ENCODE measurements around the gene PCDHA8. TPM values are rescaled to one million over a fixed set of nuclear protein-coding genes. Genes with fewer than 3 reads are reported as not detected.
"Not testable (repeated sequence)": the region's sequence is repeated elsewhere in the genome, so short reads cannot be mapped to it uniquely, and the experiment has no call there.

Gene PCDHA8
- polyA plus RNA-seq, 1 experiment = 0.01 TPM

DNA sequence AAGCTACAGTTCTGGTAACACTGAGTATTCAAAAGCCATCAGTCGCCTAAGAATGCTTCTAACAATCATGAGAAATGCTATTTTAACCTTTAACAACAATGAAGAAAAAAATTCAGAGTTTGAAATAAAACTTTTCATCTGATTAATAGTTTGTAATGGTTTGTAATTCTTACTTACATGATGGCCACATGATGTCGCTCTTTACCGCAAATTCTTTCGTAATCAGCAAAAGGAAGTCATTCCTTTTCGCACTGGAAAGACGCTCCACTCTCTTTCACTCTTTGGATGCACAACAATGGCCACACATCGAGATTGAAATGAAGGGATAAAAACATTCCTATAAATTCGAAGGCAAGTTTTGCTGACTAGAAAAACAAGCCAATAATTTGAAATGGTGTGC is 7.0 kb upstream of the PCDHA8 start, which contains the start of gene PCDHA7:
PCDHA7 (plus strand) TSS at position 277 of the 400 bp plus-strand sequence; CDS start at position 392, 115 bp downstream.
- H3K27me3 ChIP-seq (ENCODE audit: control insufficient read depth, insufficient read depth, low read length) = no peaks in the 10 kb centered on the region
- H3K27ac ChIP-seq (ENCODE audit: low read depth, low read length) = no peak within 1 kb of the TSS
- H3K9me3 ChIP-seq (ENCODE audit: control insufficient read depth, insufficient read depth, low read length) = peaks cover 42% of the 10 kb centered on the region
- no peak within 1 kb of the TSS for H3K4me3 ChIP-seq (ENCODE audit: low read depth, low read length)
- TF ChIP-seq CTCF (IDR thresholded peaks at IDR 0.05; ENCODE audit: low read depth, low read length) = no peak
- ChIA-PET POLR2A (no interaction called here), CTCF (no interaction called here)
- DNase-seq (ENCODE audit: low read depth, low spot score) = no peak

GRCh38 chr5:140834439-140835008 is 6.5 kb upstream of the PCDHA8 start:
- peaks cover 37% of the 10 kb centered on the region for H3K9me3 ChIP-seq (ENCODE audit: control insufficient read depth, insufficient read depth, low read length)
- H3K27me3 ChIP-seq (ENCODE audit: control insufficient read depth, insufficient read depth, low read length); POLR2A ChIA-PET; DNase-seq (ENCODE audit: low read depth, low spot score); H3K4me3 ChIP-seq (ENCODE audit: low read depth, low read length); H3K27ac ChIP-seq (ENCODE audit: low read depth, low read length); CTCF ChIA-PET: not testable (repeated sequence)

- no peaks in the 10 kb centered on the region for H3K27me3 ChIP-seq (ENCODE audit: control insufficient read depth, insufficient read depth, low read length)
- H3K9me3 ChIP-seq (ENCODE audit: control insufficient read depth, insufficient read depth, low read length) = peaks cover 29% of the 10 kb centered on the region
- no peak overlapping the region for H3K27ac ChIP-seq (ENCODE audit: low read depth, low read length)
- TF ChIP-seq CTCF (IDR thresholded peaks at IDR 0.05; ENCODE audit: low read depth, low read length) = no peak
- no peak overlapping the region for H3K4me3 ChIP-seq (ENCODE audit: low read depth, low read length)
- POLR2A ChIA-PET = no interaction called here
- CTCF ChIA-PET = no interaction called here
- no peak for DNase-seq (ENCODE audit: low read depth, low spot score)
Observed at GRCh38 chr5:140835622-140836510, 5.1 kb upstream of the PCDHA8 start.

DNA sequence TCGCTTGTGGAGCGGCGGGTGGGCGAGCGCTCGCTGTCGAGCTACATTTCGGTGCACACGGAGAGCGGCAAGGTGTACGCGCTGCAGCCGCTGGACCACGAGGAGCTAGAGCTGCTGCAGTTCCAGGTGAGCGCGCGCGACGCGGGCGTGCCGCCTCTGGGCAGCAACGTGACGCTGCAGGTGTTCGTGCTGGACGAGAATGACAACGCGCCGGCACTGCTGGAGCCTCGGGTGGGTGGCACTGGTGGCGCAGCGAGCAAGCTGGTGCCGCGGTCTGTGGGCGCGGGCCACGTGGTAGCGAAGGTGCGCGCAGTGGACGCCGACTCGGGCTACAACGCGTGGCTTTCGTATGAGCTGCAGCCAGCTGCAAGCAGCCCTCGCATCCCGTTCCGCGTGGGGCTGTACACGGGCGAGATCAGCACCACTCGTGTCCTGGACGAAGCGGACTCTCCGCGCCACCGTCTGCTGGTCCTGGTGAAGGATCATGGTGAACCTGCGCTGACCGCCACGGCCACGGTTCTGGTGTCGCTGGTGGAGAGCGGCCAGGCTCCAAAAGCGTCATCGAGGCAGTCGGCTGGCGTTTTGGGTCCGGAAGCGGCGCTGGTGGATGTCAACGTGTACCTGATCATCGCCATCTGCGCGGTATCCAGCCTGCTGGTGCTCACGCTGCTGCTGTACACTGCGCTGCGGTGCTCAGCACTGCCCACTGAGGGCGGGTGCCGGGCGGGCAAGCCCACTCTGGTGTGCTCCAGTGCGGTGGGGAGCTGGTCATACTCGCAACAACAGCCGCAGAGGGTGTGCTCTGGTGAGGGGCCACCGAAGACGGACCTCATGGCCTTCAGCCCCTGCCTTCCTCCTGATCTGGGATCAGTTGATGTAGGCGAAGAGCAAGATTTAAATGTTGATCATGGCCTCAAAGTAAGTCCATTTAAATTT is 2.1 kb downstream of the PCDHA8 start:
- ChIA-PET POLR2A (no interaction called here), CTCF (no interaction called here)
- no peak for TF ChIP-seq CTCF (IDR thresholded peaks at IDR 0.05; ENCODE audit: low read depth, low read length)
- Histone ChIP-seq H3K4me3 (ENCODE audit: low read depth, low read length) (no peak overlapping the region), H3K27me3 (ENCODE audit: control insufficient read depth, insufficient read depth, low read length) (no peaks in the 10 kb centered on the region), H3K27ac (ENCODE audit: low read depth, low read length) (no peak overlapping the region), H3K9me3 (ENCODE audit: control insufficient read depth, insufficient read depth, low read length) (peaks cover 28% of the 10 kb centered on the region)
- DNase-seq (ENCODE audit: low read depth, low spot score) = no peak

DNA sequence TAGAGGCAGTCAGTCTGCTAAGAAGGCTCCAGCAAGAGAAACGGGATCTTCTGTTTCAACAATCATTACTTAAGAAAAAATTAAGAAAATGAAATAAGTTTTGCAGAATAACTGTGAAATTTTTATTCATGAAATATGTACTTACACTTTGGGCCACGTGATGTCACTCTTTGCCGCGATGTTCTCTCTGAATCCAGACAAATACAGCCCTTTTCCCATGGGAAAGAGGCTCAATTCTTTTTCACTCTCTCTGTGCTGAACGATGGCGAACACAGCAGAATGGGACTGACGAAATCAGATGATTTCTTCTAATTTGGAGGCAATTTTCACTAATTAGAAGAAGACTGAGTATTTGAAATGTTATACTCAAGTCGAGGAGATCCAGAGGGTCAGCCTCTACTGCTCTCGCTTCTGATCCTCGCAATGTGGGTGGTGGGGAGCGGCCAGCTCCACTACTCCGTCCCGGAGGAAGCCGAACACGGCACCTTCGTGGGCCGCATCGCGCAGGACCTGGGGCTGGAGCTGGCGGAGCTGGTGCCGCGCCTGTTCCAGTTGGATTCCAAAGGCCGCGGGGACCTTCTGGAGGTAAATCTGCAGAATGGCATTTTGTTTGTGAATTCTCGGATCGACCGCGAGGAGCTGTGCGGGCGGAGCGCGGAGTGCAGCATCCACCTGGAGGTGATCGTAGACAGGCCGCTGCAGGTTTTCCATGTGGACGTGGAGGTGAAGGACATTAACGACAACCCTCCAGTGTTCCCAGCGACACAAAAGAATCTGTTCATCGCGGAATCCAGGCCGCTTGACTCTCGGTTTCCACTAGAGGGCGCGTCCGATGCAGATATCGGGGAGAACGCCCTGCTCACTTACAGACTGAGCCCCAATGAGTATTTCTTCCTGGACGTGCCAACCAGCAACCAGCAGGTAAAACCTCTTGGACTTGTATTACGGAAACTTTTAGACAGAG is 7.4 kb downstream of the PCDHA8 start, which contains the start of gene PCDHA9:
PCDHA9 (plus strand) TSS at position 244 of the 964 bp plus-strand sequence; CDS start at position 358, 114 bp downstream.
- CTCF ChIA-PET, POLR2A ChIA-PET: not testable (repeated sequence)

GRCh38 chr5:140849831-140850634 is 9.0 kb downstream of the PCDHA8 start:
- H3K4me3 ChIP-seq (ENCODE audit: low read depth, low read length); H3K27me3 ChIP-seq (ENCODE audit: control insufficient read depth, insufficient read depth, low read length); CTCF ChIA-PET; H3K27ac ChIP-seq (ENCODE audit: low read depth, low read length); DNase-seq (ENCODE audit: low read depth, low spot score); POLR2A ChIA-PET: not testable (repeated sequence)
- H3K9me3 ChIP-seq (ENCODE audit: control insufficient read depth, insufficient read depth, low read length) = peaks cover 26% of the 10 kb centered on the region

More for the DNA sequence above, 7.4 kb downstream of the PCDHA8 start, which contains the start of gene PCDHA9:
- DNase-seq (ENCODE audit: low read depth, low spot score); H3K27ac ChIP-seq (ENCODE audit: low read depth, low read length); H3K27me3 ChIP-seq (ENCODE audit: control insufficient read depth, insufficient read depth, low read length); H3K4me3 ChIP-seq (ENCODE audit: low read depth, low read length): not testable (repeated sequence)
- peaks cover 25% of the 10 kb centered on the region for H3K9me3 ChIP-seq (ENCODE audit: control insufficient read depth, insufficient read depth, low read length)

Data from AG04450 (cell line).